Activated CD4-positive, alpha-beta memory T cell treated with anti-CD3 and anti-CD28 coated beads, Interleukin-2, amount 10 ng/mL, durations not matched to agents 7 days and 5 days (primary cell): ENCODE measurements around the gene HDAC3. TPM values are rescaled to one million over a fixed set of nuclear protein-coding genes. Genes with fewer than 3 reads are reported as not detected.

Experiments used
- CTCF ChIA-PET: fragments of 350-600 bp; sonication (Branson Sonifier 250); formaldehyde crosslinking; loops from one replicate; lab custom pipeline; 2021; ENCODE audit warnings: antibody characterized with exemption, inconsistent platforms; lab: Charles Lee
- POLR2A ChIA-PET: fragments of 350-600 bp; sonication (Branson Sonifier 250); formaldehyde crosslinking; loops from one replicate; lab custom pipeline; 2021; ENCODE audit warnings: antibody characterized with exemption; lab: Charles Lee
- DNase-seq: peaks from one replicate; pipeline ENCODE4 v3.0.0-alpha.2; 2020
- H3K27ac Mint-ChIP-seq: one replicate; pipeline ENCODE4 v1.8.0; 2021; ENCODE audit warnings: mild to moderate bottlenecking, mixed read lengths
- H3K27me3 Mint-ChIP-seq: one replicate; pipeline ENCODE4 v1.8.0; 2021; ENCODE audit warnings: mixed read lengths
- H3K36me3 Mint-ChIP-seq: one replicate; pipeline ENCODE4 v1.8.0; 2021; ENCODE audit warnings: low read depth, mixed read lengths
- H3K4me1 Mint-ChIP-seq: one replicate; pipeline ENCODE4 v1.8.0; 2021; ENCODE audit warnings: mixed read lengths
- H3K4me3 Mint-ChIP-seq: one replicate; pipeline ENCODE4 v1.8.0; 2021; ENCODE audit warnings: mild to moderate bottlenecking, mixed read lengths
- H3K9me3 Mint-ChIP-seq: one replicate; pipeline ENCODE4 v1.8.0; 2021; ENCODE audit warnings: mixed read lengths
- total RNA-seq, 2 experiments: library from RNA; stranded (reverse); gene quantifications; one replicate each; pipeline ENCODE4 v1.2.3, GENCODE V29; 2021

Gene HDAC3
- total RNA-seq, 2 experiments from 2014 or later = 72.0 to 77.9 TPM

DNA sequence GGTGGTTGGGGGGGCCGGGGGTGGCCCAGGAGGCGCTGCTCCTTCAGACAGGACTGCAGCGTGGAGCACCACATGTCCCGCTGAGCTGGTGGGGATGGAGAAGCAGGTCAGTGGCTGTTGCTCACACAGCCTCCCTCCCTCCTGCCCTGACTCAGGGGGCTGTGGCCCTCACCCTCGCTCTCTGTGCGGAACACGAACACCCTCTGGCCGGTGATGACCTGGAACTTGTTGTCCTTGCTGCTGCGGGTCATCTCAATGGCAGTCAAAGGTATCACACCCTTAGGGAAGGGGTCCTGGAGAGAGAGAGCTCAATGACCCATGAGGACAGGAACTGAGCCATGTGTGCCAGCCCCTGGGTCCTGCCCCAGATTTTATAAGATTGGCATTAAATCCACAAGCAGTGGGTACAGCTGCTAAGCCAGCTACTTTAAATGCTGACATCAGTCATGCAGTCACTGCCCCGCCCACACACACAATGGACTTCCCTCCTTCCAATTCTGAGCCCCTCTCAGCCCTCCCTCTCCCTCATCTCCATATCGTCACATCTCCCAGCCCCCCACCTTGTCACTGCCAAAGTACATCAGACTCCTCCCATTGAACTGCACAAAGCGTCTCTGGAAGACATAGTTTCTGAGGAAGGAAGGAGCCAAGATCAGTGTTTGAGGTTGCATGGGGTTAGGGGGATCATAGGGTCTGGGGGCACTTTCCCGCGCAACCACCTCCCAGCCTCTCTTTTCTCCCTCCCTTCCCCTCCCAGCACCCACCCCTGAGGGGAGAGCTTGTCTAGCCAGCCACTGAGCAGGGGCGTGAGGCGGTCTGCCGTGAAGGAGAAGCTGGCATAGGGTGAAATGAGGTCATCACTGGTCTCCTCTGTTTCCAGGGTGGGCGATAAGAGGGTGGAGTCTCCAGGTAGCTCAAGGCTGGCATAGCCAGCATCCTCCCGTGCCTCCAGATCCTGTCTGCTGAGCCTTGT, 36.5 kb upstream of the HDAC3 start:
- H3K4me1 Mint-ChIP-seq = no peaks in the 10 kb centered on the region
- H3K4me3 Mint-ChIP-seq = no peak overlapping the region
- no peak for DNase-seq
- H3K27ac Mint-ChIP-seq = no peak overlapping the region
- no peaks in the 10 kb centered on the region for H3K36me3 Mint-ChIP-seq
- POLR2A ChIA-PET = no interaction called here
- CTCF ChIA-PET = interaction anchor here (0.6 to 12.1 kb wide), 3 partner anchors 8 to 206 kb away, joined by 3 to 67 read pairs (median 3); no protein-coding TSS in a partner anchor
- H3K27me3 Mint-ChIP-seq = peaks cover 2% of the 10 kb centered on the region
- no peaks in the 10 kb centered on the region for H3K9me3 Mint-ChIP-seq

DNA sequence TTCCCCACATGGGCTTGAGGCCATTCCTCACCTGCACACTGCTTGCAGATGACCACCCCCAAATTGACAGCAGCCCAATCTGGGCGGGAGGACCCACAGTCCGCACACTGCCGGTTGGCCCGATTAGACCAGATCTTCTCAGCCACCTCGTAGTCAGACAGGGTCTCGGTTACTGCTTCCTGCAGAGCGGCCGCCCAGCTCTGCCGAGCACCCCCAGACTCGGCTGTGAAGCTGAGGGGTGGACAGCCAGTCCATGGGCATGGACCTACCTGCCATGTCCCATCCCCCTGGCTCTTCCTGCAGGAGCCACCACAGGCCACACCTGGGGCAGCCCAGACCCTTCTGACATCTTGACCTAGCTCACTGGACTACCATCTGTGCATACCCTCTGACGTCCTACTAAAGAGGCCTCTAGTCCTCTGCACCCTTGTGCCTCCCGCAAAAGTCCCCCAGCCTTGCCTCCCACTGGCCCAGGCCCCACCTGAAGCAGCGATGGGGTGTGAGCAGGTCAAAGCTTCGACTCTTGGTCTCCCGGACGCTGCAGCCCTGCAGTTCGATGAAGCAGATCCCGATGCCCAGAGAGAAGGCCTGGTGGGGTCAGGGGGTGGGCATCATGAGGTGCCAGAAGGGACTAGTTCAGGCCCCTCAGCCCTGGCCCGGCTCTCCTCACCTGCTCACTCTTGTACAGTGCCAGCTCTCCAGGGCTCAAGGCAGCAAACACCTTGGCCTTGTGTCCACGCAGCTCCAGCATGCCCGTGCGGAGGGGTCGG, 35.6 kb upstream of the HDAC3 start:
- ChIA-PET CTCF (interaction anchor here (0.6 to 12.1 kb wide), 2 partner anchors 20 to 207 kb away, joined by 3 to 67 read pairs; no protein-coding TSS in a partner anchor), POLR2A (interaction anchor here (2.0 to 3.1 kb wide), 2 partner anchors 11 to 251 kb away, joined by 5 to 13 read pairs; partner anchors contain the start of genes ARAP3 and DELE1)
- Mint-ChIP-seq H3K9me3 (no peaks in the 10 kb centered on the region), H3K27me3 (peaks cover 2% of the 10 kb centered on the region), H3K4me1 (no peaks in the 10 kb centered on the region), H3K4me3 (no peak overlapping the region), H3K27ac (no peak overlapping the region), H3K36me3 (no peaks in the 10 kb centered on the region)
- DNase-seq = no peak

DNA sequence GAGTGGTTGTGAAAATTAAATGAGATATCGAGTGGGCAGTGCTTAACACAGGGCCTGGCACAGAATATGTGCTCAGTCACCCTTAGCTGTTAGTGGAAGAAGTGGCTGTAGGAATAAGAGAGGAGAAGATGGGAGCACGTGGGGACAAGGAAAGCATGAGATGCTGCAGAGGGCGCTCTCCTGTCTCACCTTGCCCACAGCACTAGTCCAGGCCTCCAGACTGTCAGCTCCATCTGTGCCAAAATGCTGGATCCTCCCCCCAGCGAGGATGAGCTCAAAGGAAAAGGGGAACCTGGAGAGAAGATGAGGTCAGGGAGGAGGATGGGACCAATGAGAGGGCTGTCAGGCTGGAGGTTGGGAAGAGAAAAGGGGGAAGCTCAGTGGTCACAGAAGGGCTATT, 32.9 kb upstream of the HDAC3 start:
- Mint-ChIP-seq H3K4me3 (no peak overlapping the region), H3K4me1 (peaks cover 5% of the 10 kb centered on the region), H3K9me3 (no peaks in the 10 kb centered on the region), H3K27me3 (no peaks in the 10 kb centered on the region), H3K36me3 (no peaks in the 10 kb centered on the region), H3K27ac (no peak overlapping the region)
- no peak for DNase-seq
- ChIA-PET CTCF (interaction anchor here (0.7 to 12.1 kb wide), 10 partner anchors 10 to 291 kb away, joined by 3 to 67 read pairs (median 4); partner anchors contain the start of gene DELE1), POLR2A (interaction anchor here (1.2 to 3.1 kb wide), 3 partner anchors 14 to 272 kb away, joined by 3 to 13 read pairs (median 3); partner anchors contain the start of gene ARAP3)

DNA sequence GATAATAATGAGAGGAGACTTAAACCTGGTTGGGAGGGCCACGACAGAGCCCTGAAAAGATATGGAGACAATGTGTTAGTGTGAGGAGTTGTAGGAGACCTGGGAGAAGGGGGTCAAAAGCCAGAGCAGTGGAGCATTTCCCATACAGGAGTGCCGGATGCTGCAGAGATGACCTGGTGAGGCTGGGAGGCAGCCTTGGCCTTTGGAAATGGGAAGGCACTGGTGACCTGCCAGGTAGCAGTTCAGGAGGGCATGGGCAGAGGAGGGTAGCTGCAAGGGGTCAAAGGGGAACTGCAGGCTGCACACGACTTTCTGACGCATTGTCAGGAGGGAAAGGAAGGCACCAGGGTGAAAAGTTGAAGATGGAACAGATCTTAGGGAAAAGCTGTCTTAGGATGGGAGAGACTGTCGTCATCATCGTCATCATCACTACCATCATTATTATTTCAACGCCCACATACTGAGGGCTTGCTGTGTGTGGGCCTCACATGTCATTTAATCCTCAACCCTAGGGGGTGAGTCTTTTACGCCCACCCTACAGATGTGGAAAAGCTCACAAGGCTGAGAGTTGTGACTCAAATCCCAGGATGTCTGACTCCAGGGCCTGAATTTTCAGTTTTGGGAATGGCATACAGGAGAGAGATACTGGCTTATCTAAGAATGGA, 32.1 kb upstream of the HDAC3 start:
- Mint-ChIP-seq H3K4me3 (no peak overlapping the region), H3K4me1 (peaks cover 5% of the 10 kb centered on the region), H3K36me3 (no peaks in the 10 kb centered on the region), H3K9me3 (no peaks in the 10 kb centered on the region), H3K27ac (no peak overlapping the region), H3K27me3 (no peaks in the 10 kb centered on the region)
- POLR2A ChIA-PET = interaction anchor here (1.2 to 3.1 kb wide), 3 partner anchors 14 to 272 kb away, joined by 3 to 13 read pairs (median 3); partner anchors contain the start of gene ARAP3
- no peak for DNase-seq
- CTCF ChIA-PET = interaction anchor here (0.8 to 12.1 kb wide), 9 partner anchors 10 to 292 kb away, joined by 3 to 67 read pairs (median 4); partner anchors contain the start of gene DELE1

DNA sequence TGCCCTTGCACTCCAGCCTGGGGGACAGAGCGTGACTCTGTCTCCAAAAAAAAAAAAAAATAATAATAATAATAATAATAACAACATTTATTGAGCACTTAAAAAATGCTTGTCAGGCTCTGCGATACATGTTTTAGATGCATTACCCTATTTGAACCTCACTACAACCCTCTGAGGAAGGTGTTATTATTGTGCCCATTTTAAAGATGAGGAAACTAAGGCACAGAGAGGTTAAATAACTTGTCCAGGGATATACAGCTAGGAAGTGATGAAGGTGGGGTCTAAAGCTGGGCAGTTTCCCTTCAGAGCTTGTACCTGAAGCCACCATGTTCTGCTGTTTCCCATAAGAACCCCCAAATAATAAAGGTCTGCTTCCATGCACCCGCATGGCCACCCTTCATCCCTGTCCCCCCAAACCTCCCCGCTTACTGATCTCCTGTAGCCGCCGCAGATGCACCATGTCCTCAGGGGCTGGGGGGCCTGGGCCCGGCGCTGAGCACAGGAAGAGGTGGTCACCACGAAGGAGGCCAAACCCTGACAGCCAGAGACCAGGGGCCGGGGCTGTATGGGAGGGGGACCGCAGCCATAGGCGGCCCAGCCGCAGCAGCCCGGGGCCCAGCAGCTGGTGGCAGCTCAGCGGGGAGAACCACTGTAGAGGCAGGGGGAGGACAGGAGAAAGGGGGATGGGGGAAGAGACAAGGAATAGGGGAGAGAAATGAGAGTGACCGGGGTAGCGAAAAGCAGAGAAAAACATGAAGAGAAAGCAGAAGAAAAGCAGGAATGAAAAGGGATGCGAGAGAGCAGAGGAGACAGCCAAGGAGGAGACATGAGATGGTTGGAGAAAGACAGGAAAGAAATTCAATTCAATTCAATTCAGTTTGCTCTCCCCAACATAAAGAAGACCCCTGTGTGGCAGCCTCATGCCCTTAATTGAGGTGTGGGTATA, 29.6 kb upstream of the HDAC3 start:
- DNase-seq = no peak
- H3K4me1 Mint-ChIP-seq = peaks cover 5% of the 10 kb centered on the region
- ChIA-PET POLR2A (interaction anchor here (0.7 to 1.4 kb wide), 3 partner anchors 9 to 295 kb away, joined by 3 to 4 read pairs (median 3); no protein-coding TSS in a partner anchor), CTCF (interaction anchor here (0.7 to 12.1 kb wide), 7 partner anchors 26 to 295 kb away, joined by 3 to 67 read pairs (median 4); partner anchors contain the start of gene PCDH1)
- H3K36me3 Mint-ChIP-seq = no peaks in the 10 kb centered on the region
- no peak overlapping the region for H3K4me3 Mint-ChIP-seq
- H3K9me3 Mint-ChIP-seq = no peaks in the 10 kb centered on the region
- no peaks in the 10 kb centered on the region for H3K27me3 Mint-ChIP-seq
- no peak overlapping the region for H3K27ac Mint-ChIP-seq

DNA sequence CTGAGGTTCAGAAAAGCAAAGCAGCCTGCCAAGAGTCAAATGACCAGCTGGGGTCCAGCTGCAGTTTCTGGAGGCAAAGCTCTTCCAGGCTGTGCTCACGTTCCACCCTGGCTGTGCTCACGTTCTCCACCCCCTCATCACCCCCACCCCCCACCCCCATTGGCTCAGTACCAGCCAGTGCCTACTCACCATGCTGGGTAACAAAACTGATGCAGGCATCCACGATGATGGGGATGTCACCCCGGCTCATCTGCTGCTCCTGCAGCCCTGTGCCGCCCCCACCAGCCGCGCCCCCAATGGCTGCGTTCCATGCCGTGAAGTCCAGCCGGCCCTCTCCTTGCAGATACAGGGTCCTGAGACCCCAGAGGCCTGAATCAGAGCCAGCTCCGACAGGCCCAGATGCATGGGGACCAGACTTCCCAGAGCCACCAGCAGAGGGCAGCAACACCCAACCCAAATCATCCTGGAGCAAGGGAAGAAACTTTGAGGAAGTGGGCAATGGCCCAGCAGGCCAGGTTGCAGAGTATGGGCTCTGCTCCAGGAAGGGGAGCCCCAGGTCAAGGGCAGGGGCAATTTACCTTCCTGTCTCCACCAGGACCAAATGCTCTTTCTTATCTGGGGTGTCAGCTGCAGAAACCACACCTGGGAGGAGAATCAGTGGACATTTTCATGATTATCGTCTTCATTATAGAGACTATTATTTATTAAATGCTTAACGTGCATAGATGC, 28.2 kb upstream of the HDAC3 start:
- Mint-ChIP-seq H3K4me3 (no peak overlapping the region), H3K36me3 (no peaks in the 10 kb centered on the region), H3K27ac (no peak overlapping the region), H3K27me3 (no peaks in the 10 kb centered on the region), H3K9me3 (no peaks in the 10 kb centered on the region), H3K4me1 (peaks cover 5% of the 10 kb centered on the region)
- peak; percentile 80 for DNase-seq
- ChIA-PET POLR2A (interaction anchor here (0.6 to 1.4 kb wide), 5 partner anchors 11 to 304 kb away, joined by 3 read pairs; partner anchors contain the start of genes FCHSD1 and RNF14), CTCF (interaction anchor here (0.7 to 12.1 kb wide), 30 partner anchors 9 to 326 kb away, joined by 3 to 67 read pairs (median 4); partner anchors contain the start of genes FCHSD1, HDAC3, PCDH1 and RELL2)

DNA sequence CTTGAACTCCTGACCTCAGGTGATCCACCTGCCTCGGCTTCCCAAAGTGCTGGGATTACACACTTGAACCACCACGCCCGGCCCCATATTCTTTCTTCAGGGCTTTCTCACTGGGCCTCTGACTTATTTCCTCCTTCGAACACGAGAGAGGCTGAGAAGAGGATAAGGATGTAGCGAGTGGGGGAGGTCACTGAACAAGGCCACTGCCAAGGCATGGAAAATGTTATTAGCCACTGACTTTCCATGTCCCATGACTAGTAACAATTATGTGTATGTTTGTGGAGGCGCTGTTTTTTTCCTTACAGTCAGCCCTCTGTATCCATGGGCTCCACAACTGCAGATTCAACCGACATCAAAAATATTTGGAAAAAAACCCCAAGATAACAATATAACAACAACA, 26.9 kb upstream of the HDAC3 start:
- peaks cover 3% of the 10 kb centered on the region for H3K27me3 Mint-ChIP-seq
- no peaks in the 10 kb centered on the region for H3K36me3 Mint-ChIP-seq
- POLR2A ChIA-PET = no interaction called here
- CTCF ChIA-PET = interaction anchor here (0.7 to 12.1 kb wide), 7 partner anchors 12 to 298 kb away, joined by 3 to 67 read pairs (median 8); partner anchors contain the start of genes FCHSD1, HDAC3, PCDH1 and RELL2
- H3K27ac Mint-ChIP-seq = no peak overlapping the region
- no peak for DNase-seq
- H3K9me3 Mint-ChIP-seq = no peaks in the 10 kb centered on the region
- peaks cover 5% of the 10 kb centered on the region for H3K4me1 Mint-ChIP-seq
- no peak overlapping the region for H3K4me3 Mint-ChIP-seq

DNA sequence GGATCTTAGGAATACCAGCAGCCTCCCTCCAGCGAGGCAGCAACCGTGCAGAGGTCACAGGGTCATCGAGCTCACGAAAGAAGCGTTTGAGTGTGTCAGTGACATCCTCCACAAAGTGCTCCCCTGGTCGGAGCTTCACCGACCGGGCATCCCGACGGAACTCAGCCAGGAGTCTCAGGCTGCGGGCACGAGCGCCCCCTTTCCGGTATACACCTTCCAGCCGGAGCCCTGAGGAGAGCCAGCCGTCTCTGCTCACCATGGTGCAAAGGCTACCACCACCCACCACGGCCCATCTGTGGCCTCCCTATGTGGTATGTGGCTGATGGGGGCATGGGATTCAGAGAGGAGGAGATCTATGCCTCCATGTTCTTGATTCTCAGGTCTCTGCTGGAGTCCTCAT, 25.4 kb upstream of the HDAC3 start:
- POLR2A ChIA-PET = no interaction called here
- H3K27me3 Mint-ChIP-seq = peaks cover 3% of the 10 kb centered on the region
- H3K36me3 Mint-ChIP-seq = peaks cover 7% of the 10 kb centered on the region
- no peak for DNase-seq
- peaks cover 8% of the 10 kb centered on the region for H3K4me1 Mint-ChIP-seq
- no peaks in the 10 kb centered on the region for H3K9me3 Mint-ChIP-seq
- H3K4me3 Mint-ChIP-seq = no peak overlapping the region
- CTCF ChIA-PET = interaction anchor here (1.3 to 12.1 kb wide), 3 partner anchors 10 to 299 kb away, joined by 7 to 67 read pairs (median 8); no protein-coding TSS in a partner anchor
- no peak overlapping the region for H3K27ac Mint-ChIP-seq

DNA sequence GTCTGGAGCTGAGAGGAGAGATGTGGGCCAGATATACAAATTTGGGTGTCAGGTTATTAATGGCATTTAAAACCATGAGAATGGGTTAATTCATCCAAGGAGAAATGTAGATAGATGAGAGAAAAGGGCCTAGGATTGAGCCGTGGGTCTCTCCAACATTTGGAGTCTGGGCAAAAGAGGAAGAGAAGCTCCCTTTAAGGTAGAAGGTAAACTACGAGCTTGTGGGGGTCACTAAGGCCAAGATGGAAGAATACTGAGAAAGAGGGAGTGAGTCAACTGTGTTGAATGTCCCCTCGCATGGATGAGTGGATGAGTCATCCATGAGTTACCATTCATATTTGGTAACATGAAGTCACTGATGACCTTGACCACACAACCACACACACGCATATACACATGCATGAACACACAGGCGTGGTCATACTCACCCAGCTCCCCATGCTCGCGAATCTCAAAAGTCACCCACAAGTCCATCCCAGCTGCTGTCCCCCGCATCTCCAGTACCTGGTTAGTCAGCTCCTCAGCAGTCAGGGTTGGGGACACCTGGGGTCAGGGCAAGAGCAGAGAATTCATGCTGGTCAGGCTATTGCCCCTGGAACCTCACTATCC, 21.4 kb upstream of the HDAC3 start:
- DNase-seq = peak; percentile 27
- Mint-ChIP-seq H3K4me1 (peaks cover 3% of the 10 kb centered on the region), H3K9me3 (no peaks in the 10 kb centered on the region), H3K36me3 (peaks cover 11% of the 10 kb centered on the region), H3K27me3 (peaks cover 3% of the 10 kb centered on the region), H3K4me3 (no peak overlapping the region), H3K27ac (no peak overlapping the region)
- ChIA-PET POLR2A (interaction anchor here (0.7 to 2.7 kb wide), 5 partner anchors 8 to 21 kb away, joined by 3 to 12 read pairs (median 3); partner anchors contain the start of genes HDAC3 and RELL2), CTCF (interaction anchor here (1.7 to 3.0 kb wide), 4 partner anchors 11 to 303 kb away, joined by 5 to 9 read pairs (median 8); partner anchors contain the start of gene PCDH1)

DNA sequence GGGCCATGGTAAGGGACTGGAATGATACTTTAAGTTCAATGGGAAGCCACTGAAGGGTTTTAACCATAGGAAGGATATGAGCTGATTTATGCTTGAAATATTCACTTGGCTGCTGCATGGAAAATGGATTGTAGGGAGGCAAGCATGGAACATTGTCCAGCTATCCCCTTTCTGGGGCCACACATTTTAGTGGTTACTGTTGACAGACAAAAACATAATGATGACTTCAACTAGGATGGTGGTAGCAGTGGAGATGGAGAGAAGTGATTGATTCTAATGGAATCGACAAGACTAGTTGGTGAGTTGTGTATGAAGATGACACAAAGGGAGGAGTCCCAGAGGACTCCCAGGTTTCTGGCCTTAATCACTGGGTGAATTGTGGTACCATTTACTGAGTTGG, 20.8 kb upstream of the HDAC3 start:
- Mint-ChIP-seq H3K4me3 (no peak overlapping the region), H3K27me3 (peaks cover 3% of the 10 kb centered on the region), H3K27ac (no peak overlapping the region), H3K9me3 (no peaks in the 10 kb centered on the region), H3K4me1 (peaks cover 3% of the 10 kb centered on the region), H3K36me3 (peaks cover 11% of the 10 kb centered on the region)
- POLR2A ChIA-PET = interaction anchor here (1.0 to 2.7 kb wide), 3 partner anchors 9 to 20 kb away, joined by 3 to 12 read pairs (median 3); partner anchors contain the start of genes HDAC3 and RELL2
- CTCF ChIA-PET = interaction anchor here (1.1 to 3.0 kb wide), 4 partner anchors 12 to 303 kb away, joined by 4 to 9 read pairs (median 7); partner anchors contain the start of gene PCDH1
- no peak for DNase-seq
